ENCODE results near the gene PDE2A.

DNA sequence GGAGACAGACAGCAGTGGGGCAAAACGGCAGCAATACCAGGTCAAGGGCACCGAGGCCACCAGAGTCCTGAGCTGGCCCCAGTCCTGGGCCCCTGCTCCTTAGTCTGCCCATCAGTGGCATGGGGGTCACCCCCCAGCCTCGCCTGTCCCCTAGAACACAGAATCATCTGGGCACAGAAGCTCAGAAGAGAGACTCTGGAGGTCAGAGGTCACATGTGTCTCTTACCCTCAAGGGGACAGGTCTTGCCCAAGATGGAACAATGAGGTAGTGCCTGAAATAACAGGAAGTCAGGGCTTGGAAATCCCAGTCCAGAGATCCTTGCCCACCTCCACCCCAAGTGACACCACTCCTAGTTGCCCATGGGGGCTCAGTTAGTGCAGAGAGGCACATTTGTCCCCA, 20.6 kb downstream of the PDE2A start:
- TF ChIP-seq POLR2AphosphoS5 (IDR thresholded peaks at IDR 0.05; ENCODE audit: low read depth, low read length) = no peak
- TF ChIP-seq POLR2A (IDR thresholded peaks at IDR 0.05; ENCODE audit: low read depth, low read length) = no peak
- TF ChIP-seq SPI1 (IDR thresholded peaks at IDR 0.05; ENCODE audit: low read depth, low read length) = no peak
